Mesendoderm (in vitro differentiated cells): Measurements from ENCODE around the gene CKM.

ENCODE experiments used
- DNase-seq: peaks from one replicate; pipeline ENCODE4 v3.0.0; 2013
- H2AK5ac ChIP-seq: 2 replicates; pipeline ENCODE4 v1.6.1; 2013; ENCODE audit warnings: low read length, inconsistent platforms
- H2BK120ac ChIP-seq: 2 replicates; pipeline ENCODE4 v1.6.1; 2013; ENCODE audit warnings: low read depth, mild to moderate bottlenecking, low read length, moderate library complexity, mixed read lengths
- H2BK15ac ChIP-seq: replicated peaks from 2 replicates; pipeline ENCODE4 v1.6.1; 2013; ENCODE audit warnings: low read depth, mild to moderate bottlenecking, moderate library complexity
- H2BK5ac ChIP-seq: 2 replicates; pipeline ENCODE4 v1.6.1; 2013; ENCODE audit warnings: low read length, inconsistent platforms
- H3K18ac ChIP-seq: 2 replicates; pipeline ENCODE4 v1.6.1; 2013; ENCODE audit warnings: mild to moderate bottlenecking, low read length, mixed read lengths
- H3K23ac ChIP-seq: one replicate; pipeline ENCODE4 v1.6.1; 2013; ENCODE audit warnings: low read length
- H3K27ac ChIP-seq: 2 replicates; pipeline ENCODE4 v1.5.1; 2013; ENCODE audit warnings: low read depth, mild to moderate bottlenecking, inconsistent platforms, low read length, moderate library complexity
- H3K27me3 ChIP-seq: 2 replicates; pipeline ENCODE4 v1.6.1; 2013; ENCODE audit warnings: low read length, control low read depth, mild to moderate bottlenecking, inconsistent platforms; ENCODE audit not compliant: insufficient read depth, poor library complexity
- H3K36me3 ChIP-seq: 2 replicates; pipeline ENCODE4 v1.6.1; 2013; ENCODE audit warnings: low read length, inconsistent platforms; ENCODE audit not compliant: control insufficient read depth, insufficient read depth
- H3K4ac ChIP-seq: one replicate; pipeline ENCODE4 v1.6.1; 2013; ENCODE audit warnings: low read depth, mild to moderate bottlenecking, low read length, moderate library complexity
- H3K4me1 ChIP-seq: 2 replicates; pipeline ENCODE4 v1.6.1; 2013; ENCODE audit warnings: low read depth, low read length, inconsistent platforms; ENCODE audit not compliant: control insufficient read depth
- H3K4me2 ChIP-seq: 2 replicates; pipeline ENCODE4 v1.6.1; 2013; ENCODE audit warnings: low read length
- H3K4me3 ChIP-seq: 2 replicates; pipeline ENCODE4 v1.5.1; 2013; ENCODE audit warnings: mild to moderate bottlenecking, low read length
- H3K56ac ChIP-seq: one replicate; pipeline ENCODE4 v1.6.1; 2013; ENCODE audit warnings: low read length
- H3K79me1 ChIP-seq: 2 replicates; pipeline ENCODE4 v1.6.1; 2013; ENCODE audit warnings: low read length, inconsistent platforms
- H3K79me2 ChIP-seq: 2 replicates; pipeline ENCODE4 v1.6.1; 2013; ENCODE audit warnings: mild to moderate bottlenecking, low read length; ENCODE audit not compliant: control insufficient read depth, insufficient read depth
- H3K9ac ChIP-seq: 2 replicates; pipeline ENCODE4 v1.6.1; 2013; ENCODE audit warnings: low read length, inconsistent platforms
- H4K5ac ChIP-seq: one replicate; pipeline ENCODE4 v1.6.1; 2013; ENCODE audit warnings: low read length
- H4K8ac ChIP-seq: one replicate; pipeline ENCODE4 v1.6.1; 2013; ENCODE audit warnings: low read depth, mild to moderate bottlenecking, control low read depth, low read length, moderate library complexity
- WGBS: extraction: QIAGEN DNeasy Blood & Tissue Kit; methylation state at CpG from one replicate; pipeline ENCODE4 v1.1.7; 2013; ENCODE audit warnings: low lambda C conversion rate, missing lambda C conversion rate; ENCODE audit not compliant: insufficient coverage; ENCODE audit errors: extremely low coverage; 5-methylcytosine and 5-hydroxymethylcytosine counted together

The CKM gene

DNA sequence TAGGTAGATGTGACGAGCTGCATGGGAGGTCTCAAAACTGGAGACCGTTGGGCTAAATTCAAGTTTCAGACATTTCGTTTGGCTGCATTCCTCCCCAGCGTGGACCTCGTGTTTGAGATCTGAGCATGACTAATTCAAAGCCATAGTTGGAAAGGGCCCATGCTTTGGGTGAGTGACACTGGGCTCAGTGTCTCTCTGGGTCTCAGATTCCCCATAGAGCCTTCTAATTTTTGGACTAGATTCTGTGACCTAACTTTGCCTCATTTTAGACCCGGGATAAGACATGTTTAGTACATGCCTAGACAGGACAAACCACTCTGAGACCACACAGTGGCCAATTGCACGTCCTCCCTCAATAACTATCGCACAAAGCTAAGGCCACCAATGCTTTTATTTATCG is 16.6 kb downstream of the CKM start:
- no peak for DNase-seq
- no peak overlapping the region for H3K23ac ChIP-seq
- no peak overlapping the region for H4K8ac ChIP-seq
- H3K27ac ChIP-seq, result no peak overlapping the region
- H2AK5ac ChIP-seq, result no peak overlapping the region
- H2BK15ac ChIP-seq, result no peak overlapping the region
- no peak overlapping the region for H3K9ac ChIP-seq
- H3K79me1 ChIP-seq, result no peaks in the 10 kb centered on the region
- H3K18ac ChIP-seq, result no peak overlapping the region
- no peak overlapping the region for H3K56ac ChIP-seq
- no peaks in the 10 kb centered on the region for H3K4me1 ChIP-seq
- no peaks in the 10 kb centered on the region for H3K27me3 ChIP-seq
- no peak overlapping the region for H3K4me3 ChIP-seq
- no peak overlapping the region for H2BK120ac ChIP-seq
- WGBS, result no CpG with 5 or more reads among the region's 9 CpGs
- H3K4ac ChIP-seq, result no peak overlapping the region
- H4K5ac ChIP-seq, result no peak overlapping the region
- no peaks in the 10 kb centered on the region for H3K36me3 ChIP-seq
- no peak overlapping the region for H2BK5ac ChIP-seq
- H3K79me2 ChIP-seq, result no peaks in the 10 kb centered on the region
- no peak overlapping the region for H3K4me2 ChIP-seq

DNA sequence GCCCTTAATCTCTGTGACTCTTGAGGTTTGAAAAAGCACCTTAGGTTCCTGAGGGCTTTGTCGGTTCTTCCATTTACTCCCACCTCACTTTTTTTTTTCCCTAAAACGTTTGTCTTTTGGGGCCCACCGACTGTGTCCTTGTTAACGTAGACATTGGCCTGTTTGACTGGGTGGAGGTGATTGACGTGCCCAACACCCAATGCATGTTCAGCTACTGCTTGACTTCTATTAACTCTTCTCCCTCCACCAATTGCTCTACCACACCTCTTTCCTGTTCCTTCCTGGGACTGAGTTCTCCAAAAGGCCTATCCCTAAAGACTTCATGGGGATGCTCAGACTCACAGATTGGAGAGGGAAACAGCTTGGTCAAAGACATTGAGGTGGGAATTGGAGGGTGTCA is 17.3 kb downstream of the CKM start:
- Histone ChIP-seq H4K5ac (no peak overlapping the region), H3K79me1 (no peaks in the 10 kb centered on the region), H4K8ac (no peak overlapping the region), H3K18ac (no peak overlapping the region), H2AK5ac (no peak overlapping the region), H3K9ac (no peak overlapping the region), H3K4ac (no peak overlapping the region), H3K4me2 (no peak overlapping the region), H3K27me3 (no peaks in the 10 kb centered on the region), H3K27ac (no peak overlapping the region), H3K56ac (no peak overlapping the region), H3K23ac (no peak overlapping the region), H3K4me3 (no peak overlapping the region), H3K79me2 (no peaks in the 10 kb centered on the region), H2BK15ac (no peak overlapping the region), H3K36me3 (no peaks in the 10 kb centered on the region), H2BK5ac (no peak overlapping the region), H2BK120ac (no peak overlapping the region), H3K4me1 (no peaks in the 10 kb centered on the region)
- no CpG with 5 or more reads among the region's 5 CpGs for WGBS
- peak; percentile 61 for DNase-seq

DNA sequence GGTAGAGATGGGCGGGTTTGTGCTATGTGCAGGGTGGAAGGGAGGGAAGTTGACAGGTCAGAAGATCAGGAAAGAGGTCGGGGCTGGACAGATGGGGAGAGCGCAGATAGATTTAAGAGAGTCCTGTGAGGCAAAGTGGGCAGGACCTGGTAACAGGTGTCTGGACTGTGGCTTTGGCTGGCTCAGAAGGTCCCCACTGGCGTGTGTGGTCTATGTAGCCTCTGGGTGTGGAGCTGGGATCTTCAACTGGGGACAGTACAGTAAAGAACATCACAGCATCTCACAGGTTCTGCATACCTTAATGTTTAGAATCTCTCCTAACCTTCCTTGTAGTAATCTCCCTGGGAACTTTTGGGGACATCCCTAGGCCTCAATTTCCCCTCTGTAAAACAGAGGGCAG is 17.7 kb downstream of the CKM start:
- Histone ChIP-seq H3K4me3 (no peak overlapping the region), H3K27ac (no peak overlapping the region), H3K36me3 (no peaks in the 10 kb centered on the region), H3K79me2 (no peaks in the 10 kb centered on the region), H3K4me1 (no peaks in the 10 kb centered on the region), H3K4ac (no peak overlapping the region), H3K4me2 (no peak overlapping the region), H3K27me3 (no peaks in the 10 kb centered on the region), H2AK5ac (no peak overlapping the region), H4K5ac (no peak overlapping the region), H2BK15ac (no peak overlapping the region), H4K8ac (no peak overlapping the region), H2BK5ac (no peak overlapping the region), H2BK120ac (no peak overlapping the region), H3K18ac (no peak overlapping the region), H3K56ac (no peak overlapping the region), H3K23ac (no peak overlapping the region), H3K9ac (no peak overlapping the region), H3K79me1 (no peaks in the 10 kb centered on the region)
- no CpG with 5 or more reads among the region's 4 CpGs for WGBS
- DNase-seq, result no peak

DNA sequence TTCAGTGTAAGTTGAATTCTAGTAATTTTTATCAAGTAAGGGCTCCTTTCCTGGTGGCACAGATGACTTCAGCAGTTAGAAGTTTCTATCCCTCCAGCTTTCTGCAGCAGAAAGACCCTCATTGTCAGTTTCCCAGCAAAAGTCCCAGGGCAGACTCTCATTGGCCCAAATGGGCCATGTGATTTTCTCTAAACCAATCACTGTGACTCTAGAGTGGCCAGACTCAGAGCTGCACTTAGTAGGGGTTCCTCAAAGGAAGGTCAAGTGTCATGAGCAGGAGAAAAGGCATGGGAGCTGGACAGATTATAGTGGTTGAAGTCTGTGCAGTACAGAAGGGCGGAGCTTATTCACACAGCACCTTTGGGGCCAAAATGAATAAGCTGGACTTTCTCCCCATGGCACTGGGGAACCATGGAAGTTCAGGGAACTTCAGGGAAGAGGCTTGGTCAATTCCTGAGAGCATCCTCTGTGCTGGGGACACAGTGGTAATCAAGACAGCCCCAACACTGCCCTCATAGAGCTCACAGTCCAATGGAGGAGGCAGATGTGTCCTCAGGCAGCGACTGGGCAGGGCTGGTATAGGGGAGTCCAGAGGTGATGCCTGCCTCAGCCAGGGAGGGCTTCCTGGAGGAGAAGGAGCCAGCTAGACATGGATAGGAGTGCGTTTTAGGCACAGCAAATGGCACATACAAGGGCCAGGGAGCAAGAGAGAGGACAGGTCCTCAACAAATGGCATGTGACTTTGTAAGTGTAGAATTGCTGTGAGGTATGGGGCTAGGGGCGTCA is 18.3 kb downstream of the CKM start:
- H2BK15ac ChIP-seq, result no peak overlapping the region
- no peak overlapping the region for H4K8ac ChIP-seq
- no peak for DNase-seq
- H4K5ac ChIP-seq, result no peak overlapping the region
- no peak overlapping the region for H2AK5ac ChIP-seq
- no peak overlapping the region for H3K4me3 ChIP-seq
- H3K23ac ChIP-seq, result no peak overlapping the region
- no peak overlapping the region for H3K56ac ChIP-seq
- no peaks in the 10 kb centered on the region for H3K79me1 ChIP-seq
- no peak overlapping the region for H3K18ac ChIP-seq
- no peaks in the 10 kb centered on the region for H3K79me2 ChIP-seq
- H3K9ac ChIP-seq, result no peak overlapping the region
- H3K36me3 ChIP-seq, result peaks cover 2% of the 10 kb centered on the region
- H2BK5ac ChIP-seq, result no peak overlapping the region
- WGBS, result no CpG with 5 or more reads among the region's 4 CpGs
- no peaks in the 10 kb centered on the region for H3K4me1 ChIP-seq
- H3K27me3 ChIP-seq, result no peaks in the 10 kb centered on the region
- H3K4ac ChIP-seq, result no peak overlapping the region
- H3K4me2 ChIP-seq, result no peak overlapping the region
- H2BK120ac ChIP-seq, result no peak overlapping the region
- no peak overlapping the region for H3K27ac ChIP-seq

DNA sequence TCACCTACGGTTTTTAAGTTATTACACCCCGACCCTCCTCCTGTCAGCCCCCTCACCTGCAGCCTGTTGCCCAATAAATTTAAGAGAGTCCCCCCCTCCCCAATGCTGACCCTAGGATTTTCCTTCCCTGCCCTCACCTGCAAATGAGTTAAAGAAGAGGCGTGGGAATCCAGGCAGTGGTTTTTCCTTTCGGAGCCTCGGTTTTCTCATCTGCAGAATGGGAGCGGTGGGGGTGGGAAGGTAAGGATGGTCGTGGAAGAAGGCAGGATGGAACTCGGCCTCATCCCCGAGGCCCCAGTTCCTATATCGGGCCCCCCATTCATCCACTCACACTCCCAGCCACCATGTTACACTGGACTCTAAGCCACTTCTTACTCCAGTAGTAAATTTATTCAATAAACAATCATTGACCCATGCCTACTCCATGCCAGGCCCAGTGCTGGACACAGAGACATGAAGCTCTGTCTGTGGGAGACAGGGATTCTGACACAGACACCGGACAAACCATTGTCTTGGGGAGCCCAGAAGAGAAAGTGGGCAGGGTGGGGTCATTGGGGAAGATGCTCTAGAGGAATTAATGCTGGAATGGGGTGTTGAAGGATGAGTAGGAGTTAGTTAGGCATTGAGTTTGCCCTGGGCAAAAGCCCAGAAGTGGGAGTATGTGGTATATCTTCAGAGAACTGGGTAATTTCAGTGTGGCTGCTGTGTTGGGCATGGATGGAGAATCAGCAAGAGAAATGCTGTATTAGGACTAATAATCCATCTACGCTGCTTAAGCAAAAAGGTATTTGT is 19.2 kb downstream of the CKM start:
- H3K4me2 ChIP-seq, result no peak overlapping the region
- no peak overlapping the region for H4K8ac ChIP-seq
- no peak overlapping the region for H3K56ac ChIP-seq
- H2BK5ac ChIP-seq, result no peak overlapping the region
- H3K4ac ChIP-seq, result no peak overlapping the region
- H3K23ac ChIP-seq, result no peak overlapping the region
- no peak overlapping the region for H3K27ac ChIP-seq
- no peak overlapping the region for H3K9ac ChIP-seq
- H3K79me2 ChIP-seq, result no peaks in the 10 kb centered on the region
- no peak for DNase-seq
- H3K36me3 ChIP-seq, result peaks cover 2% of the 10 kb centered on the region
- no peak overlapping the region for H2AK5ac ChIP-seq
- no peaks in the 10 kb centered on the region for H3K4me1 ChIP-seq
- H3K18ac ChIP-seq, result no peak overlapping the region
- no peak overlapping the region for H4K5ac ChIP-seq
- H3K4me3 ChIP-seq, result no peak overlapping the region
- no peaks in the 10 kb centered on the region for H3K27me3 ChIP-seq
- no CpG with 5 or more reads among the region's 12 CpGs for WGBS
- no peaks in the 10 kb centered on the region for H3K79me1 ChIP-seq
- no peak overlapping the region for H2BK15ac ChIP-seq
- no peak overlapping the region for H2BK120ac ChIP-seq
